Stimulated activated CD8-positive, alpha-beta memory T cell treated with anti-CD3 and anti-CD28 coated beads, Interleukin-15, amount 100 ng/mL, for 4 hours (primary cell): ENCODE measurements around the gene LMF2.
"Not testable (repeated sequence)": the region's sequence is repeated elsewhere in the genome, so short reads cannot be mapped to it uniquely, and the experiment has no call there.

Experiments used
- DNase-seq, 2 donors: peaks; one replicate each; pipeline ENCODE4 v3.0.0-alpha.2; 2020; ENCODE audit warnings: low read depth in 2 of 2

The LMF2 gene

GRCh38 chr22:50535113-50535512 is 27.6 kb upstream of the LMF2 start:
- DNase-seq, result no peak

GRCh38 chr22:50533856-50534711 is 26.6 kb upstream of the LMF2 start:
- not testable (repeated sequence) for DNase-seq

- no peak for DNase-seq
These were observed 25.6 kb upstream of the LMF2 start for GRCh38 chr22:50532824-50533796.

GRCh38 chr22:50531962-50532674 is 24.6 kb upstream of the LMF2 start:
- DNase-seq, result no peak

- DNase-seq, result peak in 1 of 2 donors; percentile 60
These were observed 24.1 kb upstream of the LMF2 start for GRCh38 chr22:50531546-50531961.

GRCh38 chr22:50530877-50531545 is 23.5 kb upstream of the LMF2 start:
- peak; percentile 69 to 72 for DNase-seq

- no peak for DNase-seq
These were observed 23.0 kb upstream of the LMF2 start for GRCh38 chr22:50530580-50530876.

GRCh38 chr22:50529897-50530579 is 22.5 kb upstream of the LMF2 start, which contains the start of gene TYMP:
Gene TYMP, minus strand, starts transcription at chr22:50530012. Its CDS starts 303 bp downstream, at chr22:50529709.
- peak in 1 of 2 donors; percentile 61 for DNase-seq

- DNase-seq, result no peak
These were observed 22.0 kb upstream of the LMF2 start for GRCh38 chr22:50529416-50529896.

- DNase-seq, result no peak
These were observed 21.3 kb upstream of the LMF2 start for GRCh38 chr22:50528682-50529415.

- DNase-seq, result no peak
These were observed 20.6 kb upstream of the LMF2 start for GRCh38 chr22:50527921-50528681.

GRCh38 chr22:50526834-50527801 is 19.6 kb upstream of the LMF2 start:
- no peak for DNase-seq

GRCh38 chr22:50526108-50526833 is 18.8 kb upstream of the LMF2 start:
- peak; percentile 70 to 71 for DNase-seq

GRCh38 chr22:50525858-50526107 is 18.3 kb upstream of the LMF2 start:
- no peak for DNase-seq

GRCh38 chr22:50525104-50525857 is 17.8 kb upstream of the LMF2 start, which contains the start of gene SCO2:
Gene SCO2, minus strand, starts transcription at chr22:50525598. Its CDS starts 1,187 bp downstream, at chr22:50524411.
- DNase-seq, result peak; percentile 96 to 97

GRCh38 chr22:50524676-50525103 is 17.2 kb upstream of the LMF2 start:
- no peak for DNase-seq
